GM12874 (cell line): ENCODE data around the gene MSI2.

ENCODE experiments used
- CTCF ChIP-seq: IDR thresholded peaks from 2 replicates; pipeline ENCODE4 v1.5.1; 2011; ENCODE audit warnings: low read depth, mild to moderate bottlenecking, control low read depth, low read length, moderate library complexity; ENCODE audit not compliant: insufficient read depth

The MSI2 gene

GRCh38 chr17:57679356-57679755, 423.0 kb downstream of the MSI2 start:
- no peak for TF ChIP-seq CTCF

GRCh38 chr17:57679906-57680695, 423.8 kb downstream of the MSI2 start:
- TF ChIP-seq CTCF, result no peak

GRCh38 chr17:57682701-57683100, 426.4 kb downstream of the MSI2 start:
- no peak for TF ChIP-seq CTCF

GRCh38 chr17:57684711-57685498, 428.6 kb downstream of the MSI2 start:
- TF ChIP-seq CTCF, result no peak

GRCh38 chr17:57685499-57686132, 429.3 kb downstream of the MSI2 start:
- no peak for TF ChIP-seq CTCF

GRCh38 chr17:57687642-57688041, 431.3 kb downstream of the MSI2 start:
- no peak for TF ChIP-seq CTCF

- TF ChIP-seq CTCF, result no peak
Measured at GRCh38 chr17:57689254-57689653, 432.9 kb downstream of the MSI2 start.
